ENCODE results near the gene PNPLA6.
"Not testable (repeated sequence)": the region's sequence is repeated elsewhere in the genome, so short reads cannot be mapped to it uniquely, and the experiment has no call there.

PNPLA6 gene

GRCh38 chr19:7558667-7559066, 23.1 kb downstream of the PNPLA6 start:
- no peak for DNase-seq

DNA sequence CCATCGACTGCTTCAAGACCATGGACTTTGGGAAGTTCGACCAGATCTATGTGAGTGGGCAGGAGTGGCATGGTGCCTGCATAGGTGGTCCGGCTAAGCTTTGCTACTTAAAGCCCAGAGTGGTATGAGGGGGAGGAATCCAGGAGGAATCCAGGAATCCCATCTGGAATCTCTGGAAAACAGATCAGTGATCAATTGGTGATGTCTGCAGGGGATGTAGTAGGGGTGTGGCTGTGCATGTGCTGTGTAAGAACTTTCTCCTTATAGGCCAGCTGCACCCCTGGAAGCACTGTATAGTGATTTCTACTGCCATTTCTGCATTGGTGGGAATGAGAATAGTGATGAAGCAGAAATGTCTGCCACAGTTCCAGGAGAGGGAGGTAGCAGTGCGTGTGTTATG, 23.6 kb downstream of the PNPLA6 start:
- no peak for DNase-seq

GRCh38 chr19:7560255-7560654, 24.7 kb downstream of the PNPLA6 start:
- DNase-seq: no peak

GRCh38 chr19:7561325-7561724, 25.8 kb downstream of the PNPLA6 start:
- DNase-seq: no peak

GRCh38 chr19:7562646-7563393, 27.3 kb downstream of the PNPLA6 start:
- DNase-seq: no peak

DNA sequence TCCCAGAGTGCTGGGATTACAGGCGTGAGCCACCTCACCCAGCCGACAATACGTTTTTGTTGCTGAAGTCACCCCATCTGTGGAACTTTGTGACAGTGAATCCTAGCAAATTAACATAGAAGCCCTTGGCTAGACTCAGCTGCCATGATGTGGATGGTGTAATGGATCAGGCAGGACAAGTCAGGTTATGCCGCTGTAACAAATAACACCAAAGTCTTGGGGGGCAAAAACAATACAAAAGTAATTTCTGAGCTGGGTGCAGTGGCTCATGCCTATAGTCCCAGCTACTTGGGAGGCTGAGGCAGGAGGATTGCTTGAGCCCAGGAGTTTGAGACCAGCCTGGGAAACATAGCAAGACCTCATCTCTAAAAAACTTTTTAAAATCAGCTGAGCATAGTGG, 29.3 kb downstream of the PNPLA6 start:
- no peak for DNase-seq

- DNase-seq: no peak
These were observed 29.8 kb downstream of the PNPLA6 start for GRCh38 chr19:7565332-7565731.

DNA sequence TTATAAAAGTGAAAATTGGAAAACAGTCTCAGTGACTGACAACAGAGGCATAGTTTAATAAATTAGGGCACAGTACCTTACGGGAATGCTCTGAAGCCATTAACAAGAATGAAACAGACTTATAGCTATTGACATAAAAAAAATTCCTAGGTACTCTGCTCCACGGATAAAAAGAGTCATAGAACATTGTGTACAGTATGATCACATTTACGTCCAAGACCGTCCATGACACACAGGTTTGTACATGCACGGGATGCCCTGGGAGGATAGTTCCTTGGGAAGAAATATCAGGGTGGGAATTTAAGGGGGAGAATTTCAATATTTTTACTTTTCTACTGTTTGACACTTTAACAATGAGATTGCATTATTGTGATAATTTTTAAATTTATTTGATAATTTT, 35.2 kb downstream of the PNPLA6 start:
- no peak for DNase-seq

GRCh38 chr19:7575434-7576040, 40.0 kb downstream of the PNPLA6 start:
- no peak for DNase-seq

DNA sequence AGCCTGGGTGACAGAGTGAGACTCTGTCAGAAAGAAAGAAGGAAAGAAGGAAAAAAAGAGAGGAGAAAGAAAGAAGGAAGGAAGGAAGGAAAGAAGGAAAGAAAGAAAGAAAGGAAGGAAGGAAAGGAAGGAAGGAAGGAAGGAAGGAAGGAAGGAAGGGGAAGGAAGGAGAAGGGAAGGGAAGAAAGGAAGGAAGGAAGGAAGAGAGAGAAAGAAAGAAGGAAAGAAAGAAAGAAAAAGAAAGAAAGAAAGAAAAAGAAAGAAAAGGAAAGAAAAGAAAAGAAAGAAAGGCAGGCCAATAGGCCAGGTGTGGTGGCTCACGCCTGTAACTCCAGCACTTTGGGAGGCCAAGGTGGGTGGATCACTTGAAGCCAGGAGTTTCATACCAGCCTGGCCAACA, 41.9 kb downstream of the PNPLA6 start:
- not testable (repeated sequence) for DNase-seq

- no peak for DNase-seq
These were observed 42.6 kb downstream of the PNPLA6 start for GRCh38 chr19:7578127-7578526.

GRCh38 chr19:7579182-7579581, 43.7 kb downstream of the PNPLA6 start:
- DNase-seq: no peak

GRCh38 chr19:7582446-7582845, 46.9 kb downstream of the PNPLA6 start:
- DNase-seq: no peak

DNA sequence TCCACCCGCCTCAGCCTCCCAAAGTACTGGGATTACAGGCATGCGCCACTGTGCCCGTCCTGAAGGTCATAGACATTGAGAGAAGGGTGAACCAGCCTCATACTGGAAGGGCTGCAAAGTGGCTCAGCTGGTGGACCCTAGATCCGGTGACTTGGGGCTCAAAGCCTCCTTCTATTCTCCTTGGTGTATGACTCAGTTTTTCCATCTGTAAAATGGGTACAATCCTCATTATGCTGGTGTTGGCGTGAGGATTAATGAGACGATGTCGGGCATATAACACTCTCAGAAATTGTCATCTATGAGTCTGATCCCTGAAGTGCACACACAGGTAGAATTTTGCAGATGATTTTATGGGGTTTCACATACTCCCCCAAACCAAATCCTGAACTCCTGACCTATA, 54.3 kb downstream of the PNPLA6 start:
- no peak for DNase-seq

DNA sequence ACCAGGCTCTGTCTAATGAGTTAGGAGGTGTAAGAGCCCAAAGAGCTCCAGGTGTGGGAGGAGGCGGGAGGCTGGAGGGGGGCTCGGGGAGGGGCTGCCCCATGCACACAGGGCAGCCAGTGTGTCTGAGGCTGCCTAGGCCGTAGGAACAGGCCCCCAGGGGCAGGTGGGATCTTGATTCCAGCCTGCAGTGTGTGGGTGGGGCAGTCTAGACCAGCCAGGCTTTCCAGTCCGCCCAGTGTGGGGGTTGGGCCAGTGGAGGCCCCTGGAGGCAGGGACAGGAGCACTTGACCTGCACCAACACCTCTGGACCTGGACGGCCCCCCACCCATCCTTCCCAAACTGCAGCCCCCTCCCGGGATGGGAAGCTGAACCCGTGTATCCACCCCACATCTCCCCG, 54.7 kb downstream of the PNPLA6 start:
- no peak for DNase-seq

- DNase-seq: peak; percentile 75
These were observed 60.1 kb downstream of the PNPLA6 start, which contains the start of gene CAMSAP3 for GRCh38 chr19:7595466-7596133. Gene CAMSAP3, plus strand, starts transcription at chr19:7595863. Its CDS starts 140 bp downstream, at chr19:7596003.

- peak; percentile 5 for DNase-seq
These were observed 60.9 kb downstream of the PNPLA6 start for GRCh38 chr19:7596211-7596937.

GRCh38 chr19:7597689-7598088, 62.2 kb downstream of the PNPLA6 start:
- no peak for DNase-seq

GRCh38 chr19:7598180-7598579, 62.7 kb downstream of the PNPLA6 start:
- no peak for DNase-seq

GRCh38 chr19:7600721-7601120, 65.2 kb downstream of the PNPLA6 start:
- no peak for DNase-seq

GRCh38 chr19:7602240-7602934, 66.9 kb downstream of the PNPLA6 start:
- no peak for DNase-seq

- DNase-seq: no peak
These were observed 67.5 kb downstream of the PNPLA6 start for GRCh38 chr19:7602935-7603497.

Measured in NCI-H146 (cell line).